HG03342 (cell line): ENCODE measurements around the gene SAMD4B.

Source experiments
- ATAC-seq: cut with Tn5 transposase; IDR thresholded peaks from one replicate; pipeline ENCODE4 v1.9.1; 2021; ENCODE audit warnings: mild to moderate bottlenecking, moderate library complexity; ENCODE audit not compliant: unreplicated experiment

Gene SAMD4B

DNA sequence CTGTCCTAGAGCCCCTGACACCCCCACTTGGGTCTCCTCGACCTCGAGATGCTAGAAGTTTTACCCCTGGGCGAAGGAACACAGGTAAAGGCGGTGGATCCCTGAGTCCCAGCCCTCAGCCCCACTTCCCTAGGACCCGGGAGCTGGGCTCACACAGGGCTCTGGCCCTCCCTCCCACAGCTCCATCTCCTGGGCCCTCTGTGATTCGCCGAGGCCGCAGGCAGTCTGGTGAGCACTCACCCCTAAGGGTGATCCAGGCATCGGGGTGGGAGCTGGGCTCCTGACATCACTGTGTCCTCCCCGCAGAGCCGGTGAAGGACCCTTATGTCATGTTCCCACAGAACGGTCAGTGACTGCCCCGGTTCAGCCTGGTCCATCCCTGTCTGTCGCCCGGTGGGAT is 78.5 kb downstream of the SAMD4B start:
- ATAC-seq = no peak

DNA sequence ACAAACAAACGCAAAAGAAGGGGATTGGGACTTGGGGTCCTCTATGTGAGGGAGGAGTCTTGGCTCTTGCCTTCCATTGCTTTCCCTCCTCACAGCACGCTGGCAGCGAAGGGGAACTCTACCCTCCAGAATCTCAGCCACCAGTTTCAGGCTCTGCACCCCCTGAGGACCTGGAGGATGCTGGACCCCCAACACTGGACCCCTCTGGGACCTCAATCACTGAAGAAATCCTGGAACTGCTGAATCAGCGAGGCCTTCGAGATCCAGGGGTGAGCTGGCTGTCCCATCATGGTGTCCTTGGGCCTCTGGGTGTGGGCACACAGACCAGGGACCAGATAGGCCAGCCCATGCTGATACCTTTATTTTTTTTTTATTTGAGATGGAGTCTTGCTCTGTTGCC is 79.8 kb downstream of the SAMD4B start:
- ATAC-seq = no peak

- ATAC-seq = no peak
Observed at GRCh38 chr19:39423258-39424086, 81.3 kb downstream of the SAMD4B start.

DNA sequence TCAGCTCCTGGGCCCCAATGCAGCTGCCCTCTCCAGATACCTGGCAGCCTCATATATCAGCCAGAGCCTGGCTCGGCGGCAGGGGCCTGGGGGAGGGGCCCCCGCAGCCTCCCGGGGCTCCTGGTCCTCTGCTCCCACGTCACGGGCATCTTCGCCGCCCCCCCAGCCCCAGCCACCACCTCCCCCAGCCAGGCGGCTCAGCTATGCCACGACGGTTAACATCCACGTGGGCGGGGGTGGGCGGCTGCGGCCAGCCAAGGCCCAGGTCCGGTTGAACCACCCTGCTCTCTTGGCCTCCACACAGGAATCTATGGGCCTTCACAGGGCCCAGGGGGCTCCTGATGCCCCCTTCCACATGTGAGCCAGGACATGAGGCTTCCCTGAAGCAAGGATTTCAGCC is 82.7 kb downstream of the SAMD4B start:
- ATAC-seq = no peak

DNA sequence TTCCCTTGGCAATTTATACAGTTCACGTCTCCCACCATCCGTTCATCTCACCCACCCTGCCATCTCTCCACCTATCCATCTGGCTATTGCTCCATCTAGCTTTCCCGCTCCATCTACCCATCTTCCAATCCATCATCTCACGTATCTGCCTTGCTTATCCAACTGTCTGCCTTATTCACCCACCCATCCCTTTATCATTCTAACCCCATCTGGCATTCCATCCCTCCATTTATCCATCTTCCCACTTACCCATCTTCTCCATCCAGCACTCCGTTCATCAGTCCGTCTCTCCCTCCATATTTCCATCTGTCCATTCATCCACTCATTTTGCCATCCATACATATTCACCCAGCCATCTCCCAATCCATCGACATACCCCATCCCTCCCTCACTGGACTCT is 83.5 kb downstream of the SAMD4B start:
- ATAC-seq = no peak

DNA sequence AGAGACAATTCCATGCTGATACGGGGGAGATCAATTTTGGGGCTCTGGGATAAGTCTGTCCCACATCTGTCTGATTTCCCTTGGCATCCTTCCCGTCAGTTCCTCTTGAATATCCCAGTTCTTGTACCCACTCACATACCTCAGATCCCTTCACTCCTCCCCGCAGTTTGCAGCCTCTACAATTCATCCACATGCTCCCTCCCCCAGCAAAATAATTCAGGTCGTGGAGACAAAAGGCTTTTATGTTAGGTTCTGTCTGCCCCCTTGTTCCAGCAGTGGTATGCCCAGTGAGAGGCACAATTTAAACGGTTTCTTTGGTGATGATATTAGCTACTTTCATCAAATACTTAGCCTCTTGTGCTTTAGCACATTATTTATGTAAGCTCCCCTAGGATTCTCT is 83.9 kb downstream of the SAMD4B start:
- no peak for ATAC-seq

DNA sequence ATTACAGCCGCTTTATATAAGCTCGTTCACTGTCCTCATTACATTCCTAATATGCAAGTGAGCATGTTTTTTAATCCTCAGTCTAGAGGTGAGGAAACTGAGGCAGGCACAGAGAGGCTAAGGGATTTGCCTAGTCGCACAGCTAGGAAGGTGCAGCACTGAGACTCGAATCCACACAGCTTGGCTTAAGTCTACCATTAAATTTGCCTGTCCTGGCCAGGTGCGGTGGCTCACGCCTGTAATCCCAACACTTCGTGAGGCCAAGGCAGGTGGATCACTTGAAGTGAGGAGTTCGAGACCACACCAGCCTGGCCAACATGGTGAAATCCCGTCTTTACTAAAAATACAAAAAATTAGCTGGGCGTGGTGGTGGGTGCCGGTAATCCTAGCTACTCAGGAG is 85.5 kb downstream of the SAMD4B start:
- no peak for ATAC-seq

DNA sequence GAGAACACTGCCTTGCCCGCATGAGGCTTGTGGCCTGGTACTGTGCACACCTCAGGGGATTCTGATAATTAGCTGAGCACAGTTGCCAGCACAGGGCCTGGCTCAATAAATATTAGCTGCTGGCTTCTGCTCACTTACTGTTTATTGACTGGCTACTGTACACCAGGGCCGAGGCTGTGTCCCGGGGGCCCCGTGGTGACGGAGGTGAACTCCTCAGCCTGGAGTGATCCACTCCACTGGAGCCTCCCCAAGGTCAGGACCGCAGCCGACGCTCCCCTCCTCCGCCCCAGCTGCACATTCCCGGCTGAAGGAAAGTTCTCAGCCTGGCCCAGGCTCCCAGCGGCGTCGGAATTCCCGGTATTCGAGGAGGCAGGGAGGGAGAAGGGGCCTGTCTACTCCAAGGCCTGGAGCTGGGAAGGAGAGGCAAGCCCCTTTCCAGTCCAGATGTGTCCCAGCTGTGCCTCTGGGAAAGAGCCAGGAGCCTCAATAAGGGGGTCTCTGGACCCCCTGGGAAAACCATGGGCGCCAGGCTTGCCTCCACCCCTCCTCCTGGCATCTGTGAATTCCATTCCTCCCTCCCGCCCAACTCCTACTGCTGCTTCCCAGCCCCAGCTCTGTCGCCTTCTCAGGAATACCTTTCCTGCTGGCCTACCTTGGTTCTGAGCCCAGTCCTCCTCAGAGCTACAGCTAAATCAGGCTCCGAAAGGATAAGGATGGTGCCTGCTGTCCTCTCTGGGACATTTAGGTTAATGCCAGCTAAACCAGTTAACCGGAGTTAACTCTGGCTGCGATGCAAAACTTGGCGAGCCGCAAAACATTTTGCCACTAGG is 86.3 kb downstream of the SAMD4B start:
- ATAC-seq = no peak

GRCh38 chr19:39430675-39431593 is 88.7 kb downstream of the SAMD4B start:
- ATAC-seq = no peak

GRCh38 chr19:39432677-39433025 is 90.4 kb downstream of the SAMD4B start:
- no peak for ATAC-seq

- ATAC-seq = no peak
Observed at GRCh38 chr19:39433480-39434079, 91.4 kb downstream of the SAMD4B start.

GRCh38 chr19:39434123-39435076 is 92.2 kb downstream of the SAMD4B start:
- no peak for ATAC-seq
